Progenitor cell of endocrine pancreas (in vitro differentiated cells): ENCODE data around the gene PIMREG. TPM values are rescaled to one million over a fixed set of nuclear protein-coding genes. Genes with fewer than 3 reads are reported as not detected.

Source experiments
- DNase-seq: peaks from one replicate; pipeline ENCODE4 v3.0.0; 2021; ENCODE audit warnings: low spot score; ENCODE audit not compliant: unreplicated experiment
- H3K27ac Mint-ChIP-seq: 2 replicates; pipeline ENCODE4 v1.8.0; 2021; ENCODE audit warnings: mild to moderate bottlenecking, moderate library complexity, mixed read lengths
- H3K27me3 Mint-ChIP-seq: 2 replicates; pipeline ENCODE4 v1.8.0; 2021; ENCODE audit warnings: mixed read lengths
- H3K36me3 Mint-ChIP-seq: 2 replicates; pipeline ENCODE4 v1.8.0; 2022; ENCODE audit warnings: mixed read lengths; ENCODE audit not compliant: insufficient read depth
- H3K4me1 Mint-ChIP-seq: 2 replicates; pipeline ENCODE4 v1.8.0; 2021; ENCODE audit warnings: low read depth, mixed read lengths
- H3K4me3 Mint-ChIP-seq: 2 replicates; pipeline ENCODE4 v1.8.0; 2021; ENCODE audit warnings: low read depth, mild to moderate bottlenecking, moderate library complexity, mixed read lengths
- H3K9me3 Mint-ChIP-seq: 2 replicates; pipeline ENCODE4 v1.8.0; 2021; ENCODE audit warnings: low read depth, mixed read lengths
- CTCF ChIP-seq: fragments of 200-600 bp; sonication (generic); IDR thresholded peaks from one replicate; pipeline ENCODE4 v1.5.0; 2021; ENCODE audit warnings: antibody characterized with exemption, mild to moderate bottlenecking; ENCODE audit not compliant: unreplicated experiment
- total RNA-seq: library from RNA; stranded (reverse); gene quantifications from 2 replicates; pipeline ENCODE4 v1.2.1, GENCODE V29; 2021

The PIMREG gene
- total RNA-seq, 1 donor from 2014 or later: 13.8 TPM

- no peak for TF ChIP-seq CTCF
- Mint-ChIP-seq H3K9me3 (no peaks in the 10 kb centered on the region), H3K27me3 (peaks cover 30% of the 10 kb centered on the region), H3K4me1 (peaks cover 4% of the 10 kb centered on the region), H3K4me3 (no peak overlapping the region), H3K36me3 (no peaks in the 10 kb centered on the region), H3K27ac (no peak overlapping the region)
- no peak for DNase-seq
These were observed 46.9 kb downstream of the PIMREG start for GRCh38 chr17:6491071-6491700.

GRCh38 chr17:6492892-6493674 is 48.8 kb downstream of the PIMREG start:
- Mint-ChIP-seq H3K27me3 (peaks cover 33% of the 10 kb centered on the region), H3K36me3 (no peaks in the 10 kb centered on the region), H3K4me3 (no peak overlapping the region), H3K9me3 (no peaks in the 10 kb centered on the region), H3K27ac (peak overlapping the region; percentile 45), H3K4me1 (peaks cover 5% of the 10 kb centered on the region)
- no peak for DNase-seq
- no peak for TF ChIP-seq CTCF

GRCh38 chr17:6494239-6494941 is 50.1 kb downstream of the PIMREG start:
- Mint-ChIP-seq H3K27me3 (peaks cover 38% of the 10 kb centered on the region), H3K9me3 (no peaks in the 10 kb centered on the region), H3K27ac (no peak overlapping the region), H3K36me3 (no peaks in the 10 kb centered on the region), H3K4me3 (no peak overlapping the region), H3K4me1 (peaks cover 5% of the 10 kb centered on the region)
- no peak for DNase-seq
- no peak for TF ChIP-seq CTCF

GRCh38 chr17:6495450-6496115 is 51.3 kb downstream of the PIMREG start:
- no peak for DNase-seq
- Mint-ChIP-seq H3K27me3 (peaks cover 38% of the 10 kb centered on the region), H3K4me1 (peaks cover 5% of the 10 kb centered on the region), H3K36me3 (no peaks in the 10 kb centered on the region), H3K4me3 (no peak overlapping the region), H3K27ac (no peak overlapping the region), H3K9me3 (no peaks in the 10 kb centered on the region)
- TF ChIP-seq CTCF: peak; percentile 25

- no peak overlapping the region for H3K27ac Mint-ChIP-seq
- H3K36me3 Mint-ChIP-seq: no peaks in the 10 kb centered on the region
- H3K4me1 Mint-ChIP-seq: peaks cover 5% of the 10 kb centered on the region
- no peaks in the 10 kb centered on the region for H3K9me3 Mint-ChIP-seq
- H3K4me3 Mint-ChIP-seq: no peak overlapping the region
- peaks cover 38% of the 10 kb centered on the region for H3K27me3 Mint-ChIP-seq
- DNase-seq: no peak
- no peak for TF ChIP-seq CTCF
These were observed 51.8 kb downstream of the PIMREG start for GRCh38 chr17:6496116-6496481.
